HG03520 (cell line): Measurements from ENCODE around the gene NOP10.

Experiments
- ATAC-seq: cut with Tn5 transposase; IDR thresholded peaks from one replicate; pipeline ENCODE4 v1.9.1; 2021; ENCODE audit warnings: mild to moderate bottlenecking, moderate library complexity; ENCODE audit not compliant: unreplicated experiment

The NOP10 gene

DNA sequence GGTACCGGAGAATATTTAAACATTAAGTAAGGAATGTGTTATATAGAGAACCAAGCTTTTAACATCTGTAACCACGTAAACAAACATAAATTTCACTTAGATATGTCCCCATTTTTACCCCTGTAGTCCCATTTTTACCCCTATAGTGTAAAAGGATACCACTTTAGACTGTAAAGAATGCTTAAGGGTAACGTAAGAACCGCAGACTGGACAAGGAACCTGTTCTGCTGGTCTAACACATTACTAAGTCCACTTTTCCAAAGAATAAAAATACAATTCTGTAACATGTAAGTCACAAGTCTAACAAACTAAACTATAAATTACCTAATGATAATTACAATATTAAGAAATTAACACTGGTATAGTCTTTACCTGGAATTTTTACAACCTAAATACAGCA, 8.3 kb downstream of the NOP10 start:
- no peak for ATAC-seq

DNA sequence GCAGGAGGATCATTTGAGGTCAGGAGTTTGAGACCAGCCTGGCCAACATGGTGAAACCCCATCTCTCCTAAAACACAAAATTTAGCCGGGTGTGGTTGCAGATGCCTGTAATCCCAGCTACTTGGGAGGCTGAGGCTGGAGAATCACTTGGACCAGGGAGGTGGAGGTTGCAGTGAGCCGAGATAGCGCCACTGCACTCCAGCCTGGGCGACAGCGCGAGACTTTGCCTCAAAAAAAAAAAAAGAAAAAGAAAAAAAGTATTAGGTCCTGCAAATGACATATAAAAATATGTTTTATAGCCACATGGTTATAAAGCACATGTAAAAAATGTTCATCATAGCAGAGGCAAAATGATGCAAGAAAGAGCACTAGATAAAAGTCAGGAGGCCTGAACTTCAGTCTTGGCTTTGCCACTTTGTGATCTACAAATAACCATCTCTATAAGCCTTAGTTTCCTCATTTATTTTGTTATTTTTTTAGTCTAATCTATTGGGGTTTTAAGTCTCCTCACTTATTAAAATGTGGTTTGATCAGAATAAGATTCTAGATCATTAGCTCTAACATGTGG, 10.3 kb downstream of the NOP10 start:
- ATAC-seq = no peak

DNA sequence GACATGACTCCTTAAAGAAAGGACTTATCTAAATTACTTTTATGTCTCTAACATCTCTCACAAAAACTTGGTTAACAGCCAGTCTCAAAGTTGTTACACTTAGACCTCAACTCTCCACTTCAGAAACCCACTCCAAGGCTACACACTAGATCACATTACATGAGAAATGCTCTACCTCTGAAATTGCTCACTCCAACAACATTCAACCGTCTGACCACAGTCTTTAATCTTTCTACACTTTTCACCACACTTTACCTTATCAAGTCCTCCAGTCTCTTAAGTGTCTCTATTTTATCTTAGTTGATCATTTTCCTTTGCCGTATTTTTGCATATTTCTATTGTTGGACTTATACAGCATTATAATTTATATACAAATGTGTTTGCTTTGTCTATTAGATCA, 11.1 kb downstream of the NOP10 start:
- ATAC-seq = no peak

GRCh38 chr15:34330279-34330678, 12.7 kb downstream of the NOP10 start:
- ATAC-seq = no peak

GRCh38 chr15:34329006-34329405, 13.9 kb downstream of the NOP10 start:
- ATAC-seq = no peak

DNA sequence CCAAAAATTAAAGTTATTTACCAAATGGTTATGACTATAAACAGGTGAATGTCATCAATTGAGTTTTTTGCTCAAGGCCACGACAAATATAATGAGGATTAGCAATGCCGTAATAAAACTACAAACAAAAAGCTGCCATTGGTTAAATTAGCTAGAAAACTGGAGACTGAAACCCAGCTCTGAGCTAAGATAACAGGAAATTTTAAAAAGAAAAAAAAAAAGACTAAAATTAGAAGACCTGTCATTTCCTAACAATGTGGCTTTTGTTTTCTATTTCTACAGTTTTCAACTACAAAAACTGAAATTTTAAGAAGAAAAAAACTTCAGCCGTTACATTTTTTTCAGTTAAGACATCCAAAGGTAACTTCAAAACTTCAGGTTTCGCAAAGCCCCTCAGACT, 15.0 kb downstream of the NOP10 start:
- ATAC-seq = no peak

DNA sequence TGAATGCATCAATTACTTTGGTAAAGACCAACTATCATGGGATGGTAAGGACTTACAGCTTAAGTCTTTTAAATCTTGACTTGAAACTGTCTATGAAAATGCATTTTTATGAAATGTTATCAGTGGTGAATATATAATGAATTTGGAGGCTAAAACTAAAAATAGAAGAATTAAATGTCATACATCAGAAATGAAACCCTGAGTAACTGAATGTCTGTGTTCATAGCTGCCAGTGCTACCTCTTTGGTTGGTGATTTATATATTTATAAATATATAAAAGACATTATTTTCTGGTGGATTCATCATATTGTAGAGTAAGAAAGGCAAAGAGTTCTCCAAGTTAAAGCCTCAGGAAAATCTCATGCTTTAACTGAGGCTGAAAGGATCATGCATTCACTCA, 17.6 kb downstream of the NOP10 start:
- ATAC-seq = no peak

- no peak for ATAC-seq
Measured at GRCh38 chr15:34324933-34325332, 18.0 kb downstream of the NOP10 start.

GRCh38 chr15:34323217-34323616, 19.7 kb downstream of the NOP10 start:
- no peak for ATAC-seq

DNA sequence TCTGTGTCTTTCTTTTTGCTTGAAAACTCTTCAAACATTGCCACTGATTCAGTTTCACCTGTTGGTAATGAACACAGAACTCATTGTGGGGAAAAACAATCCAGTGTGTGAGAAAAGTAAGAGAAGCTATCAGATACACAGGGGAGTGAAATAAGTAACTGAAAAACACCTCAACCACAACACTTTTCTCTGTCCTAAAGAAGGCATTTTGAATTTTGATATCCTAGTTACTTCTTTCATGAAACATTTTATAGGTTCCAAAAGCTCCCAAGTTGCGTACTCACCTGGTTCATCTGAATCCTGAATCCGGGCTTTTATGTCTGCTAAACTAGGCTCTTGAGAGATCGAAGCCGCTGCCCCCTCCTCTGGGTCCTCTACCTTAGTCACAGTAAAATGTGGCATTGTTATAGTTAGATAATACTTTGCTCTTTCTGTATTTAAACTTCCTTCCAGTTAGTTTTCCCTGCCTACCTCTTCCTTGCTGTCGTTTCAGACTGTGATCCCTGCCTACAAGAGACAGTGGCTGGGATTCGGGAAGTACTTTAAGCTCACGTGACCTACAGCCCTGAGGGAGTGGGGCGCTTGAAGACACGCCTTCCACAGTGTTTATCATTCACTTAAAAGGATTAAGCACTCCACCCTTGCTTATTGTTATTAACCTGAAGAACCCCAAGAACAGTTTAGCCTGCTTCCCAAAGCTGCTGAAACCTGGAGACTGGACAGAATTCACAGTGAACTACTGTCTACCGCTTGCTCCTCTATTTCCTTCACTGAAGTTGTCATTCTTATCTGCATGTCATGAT, 24.5 kb downstream of the NOP10 start:
- peak; percentile 44 for ATAC-seq

DNA sequence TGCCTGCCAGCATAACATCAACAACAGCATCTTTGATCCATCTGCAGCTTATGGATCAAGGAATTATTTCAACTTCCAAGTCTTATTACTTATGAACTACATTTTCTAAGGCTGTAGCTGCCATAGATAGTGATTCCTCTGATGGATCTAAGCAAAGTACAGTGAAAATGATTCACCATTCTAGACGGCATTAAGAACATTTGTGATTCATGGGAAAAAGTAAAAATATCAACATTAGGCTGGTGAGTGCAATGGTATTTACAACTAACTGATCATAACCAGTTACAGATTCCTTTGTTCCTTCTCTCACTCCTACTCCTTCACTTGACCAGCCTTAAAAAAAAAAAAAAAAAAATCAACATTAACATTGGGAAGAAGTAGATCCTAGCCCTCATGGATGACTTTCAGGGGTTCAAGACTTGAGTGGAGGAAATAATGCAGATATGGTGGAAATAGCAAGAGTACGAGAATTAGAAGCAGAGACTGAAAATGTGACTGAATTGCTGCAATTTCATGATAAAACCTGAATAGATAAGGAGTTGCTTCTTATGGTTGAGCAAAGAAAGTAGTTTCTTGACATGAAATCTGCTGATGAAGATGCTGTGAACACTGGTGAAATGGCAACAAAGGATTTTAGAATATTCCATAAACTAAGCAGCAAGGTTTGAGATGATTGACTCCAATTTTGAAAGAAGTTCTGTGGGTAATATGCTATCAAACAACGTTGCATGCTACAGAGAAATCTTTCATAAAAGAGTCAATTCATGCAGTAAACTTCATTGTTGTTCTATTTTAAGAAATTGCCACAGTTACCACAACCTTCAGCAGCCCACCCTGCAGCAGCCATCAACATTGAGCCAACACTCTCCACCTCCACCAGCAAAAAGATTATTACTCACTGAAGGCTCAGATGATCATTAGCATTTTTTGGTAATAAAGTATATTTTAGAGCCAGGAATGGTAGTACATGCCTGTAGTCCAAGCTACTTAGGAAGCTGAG, 28.1 kb downstream of the NOP10 start:
- ATAC-seq = no peak

- no peak for ATAC-seq
Measured at GRCh38 chr15:34311563-34311962, 31.4 kb downstream of the NOP10 start.

DNA sequence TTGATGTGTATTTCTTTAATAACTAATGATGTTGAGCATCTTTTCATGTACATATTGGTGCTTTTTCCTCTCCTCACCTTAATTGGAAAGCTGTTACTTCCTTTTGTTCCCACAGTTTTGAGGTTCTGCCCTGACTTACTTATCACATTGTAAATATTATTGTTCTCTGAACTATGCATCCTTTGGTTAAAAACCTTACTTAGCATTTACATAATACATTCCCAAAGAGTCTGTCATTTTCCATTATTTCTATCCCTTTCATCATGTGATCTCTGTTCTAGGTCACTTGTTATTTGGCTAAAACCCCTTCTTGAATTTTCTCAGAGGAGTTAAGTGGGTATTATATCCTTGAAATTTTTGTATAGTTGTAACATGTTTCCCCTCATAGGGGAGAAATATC, 38.3 kb downstream of the NOP10 start:
- no peak for ATAC-seq

DNA sequence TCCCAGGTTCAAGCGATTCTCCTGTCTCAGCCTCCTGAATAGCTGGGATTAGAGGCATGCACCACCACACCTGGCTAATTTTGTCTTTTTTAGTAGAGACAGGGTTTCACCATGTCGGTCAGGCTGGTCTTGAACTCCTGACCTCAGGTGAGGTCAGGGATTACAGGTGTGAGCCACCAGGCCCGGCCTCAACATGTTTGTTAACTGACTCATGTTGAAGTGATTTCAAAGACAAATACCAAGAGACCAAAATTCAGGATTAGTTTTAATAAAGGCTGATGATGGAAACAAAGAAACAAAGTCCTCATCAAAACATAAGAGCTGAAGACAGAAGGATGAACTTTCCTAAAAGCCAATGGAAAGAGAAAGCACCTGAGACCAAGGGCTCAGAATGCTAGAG, 41.9 kb downstream of the NOP10 start:
- ATAC-seq = no peak

DNA sequence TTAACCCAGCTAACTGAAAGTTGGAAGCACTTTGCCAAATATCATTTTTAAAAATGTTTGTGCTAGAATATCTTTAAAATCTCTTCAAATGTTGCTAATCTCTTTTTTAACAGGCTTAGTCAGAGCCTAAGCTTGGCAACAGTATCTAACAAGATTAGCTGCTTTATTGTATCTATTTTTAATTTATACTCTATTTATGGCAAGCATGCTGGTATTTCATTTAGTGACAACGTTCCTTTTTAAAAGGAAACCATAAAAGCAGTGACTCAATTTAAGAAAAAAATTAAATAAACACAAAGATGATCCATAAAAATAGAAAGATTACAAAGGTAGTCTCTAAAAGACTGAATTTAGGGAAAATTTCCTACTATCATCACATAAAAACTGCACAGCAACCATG, 45.9 kb downstream of the NOP10 start:
- no peak for ATAC-seq

DNA sequence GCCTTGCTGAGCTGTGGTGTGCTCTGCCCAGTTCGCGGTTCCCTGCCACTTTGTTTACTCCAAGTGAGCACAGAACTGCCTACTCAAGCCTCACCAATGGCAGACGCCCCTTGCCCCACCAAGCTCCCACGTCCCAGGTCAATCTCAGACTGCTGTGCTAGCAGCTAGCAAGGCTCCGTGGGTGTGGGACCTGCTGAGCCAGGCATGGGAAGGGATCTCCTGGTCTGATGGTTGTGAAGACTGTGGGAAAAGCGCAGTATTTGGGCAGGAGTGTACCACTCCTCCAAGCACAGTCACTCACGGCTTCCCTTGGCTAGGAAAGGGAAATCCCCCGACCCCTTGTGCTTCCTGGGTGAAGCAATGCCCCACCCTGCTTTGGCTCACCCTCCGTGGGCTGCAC, 50.3 kb downstream of the NOP10 start:
- ATAC-seq = no peak
